EH (cell line): Measurements from ENCODE around the gene GOLGA7B.
"Not testable (repeated sequence)": the region's sequence is repeated elsewhere in the genome, so short reads cannot be mapped to it uniquely, and the experiment has no call there.

Experiments
- DNase-seq: peaks from one replicate; pipeline ENCODE4 v3.0.0-alpha.2; 2015; ENCODE audit warnings: low read depth

Gene GOLGA7B

GRCh38 chr10:97831259-97831658 is 18.4 kb upstream of the GOLGA7B start:
- no peak for DNase-seq

GRCh38 chr10:97836446-97836845 is 13.2 kb upstream of the GOLGA7B start:
- DNase-seq: no peak

- no peak for DNase-seq
Measured at GRCh38 chr10:97838091-97838490, 11.6 kb upstream of the GOLGA7B start.

- not testable (repeated sequence) for DNase-seq
Measured at GRCh38 chr10:97841166-97841565, 8.5 kb upstream of the GOLGA7B start.

- DNase-seq: not testable (repeated sequence)
Measured at GRCh38 chr10:97842114-97842513, 7.5 kb upstream of the GOLGA7B start.

GRCh38 chr10:97842656-97843280 is 6.9 kb upstream of the GOLGA7B start:
- peak; percentile 39 for DNase-seq

- DNase-seq: no peak
Measured at GRCh38 chr10:97843281-97843671, 6.4 kb upstream of the GOLGA7B start.

GRCh38 chr10:97843972-97844371 is 5.7 kb upstream of the GOLGA7B start:
- not testable (repeated sequence) for DNase-seq

- no peak for DNase-seq
Measured at GRCh38 chr10:97844678-97845077, 5.0 kb upstream of the GOLGA7B start.

GRCh38 chr10:97849103-97849686 is 448 bp upstream of the GOLGA7B start:
- no peak for DNase-seq

GRCh38 chr10:97850446-97850845 is 803 bp downstream of the GOLGA7B start:
- no peak for DNase-seq

GRCh38 chr10:97851341-97852001 is 1.8 kb downstream of the GOLGA7B start:
- DNase-seq: no peak

- no peak for DNase-seq
Measured at GRCh38 chr10:97852277-97852676, 2.6 kb downstream of the GOLGA7B start.

GRCh38 chr10:97852840-97853405 is 3.3 kb downstream of the GOLGA7B start:
- DNase-seq: no peak

- DNase-seq: no peak
Measured at GRCh38 chr10:97854743-97855142, 5.1 kb downstream of the GOLGA7B start.

- DNase-seq: no peak
Measured at GRCh38 chr10:97858001-97858439, 8.4 kb downstream of the GOLGA7B start.

GRCh38 chr10:97861097-97861750 is 11.6 kb downstream of the GOLGA7B start:
- peak; percentile 83 for DNase-seq

GRCh38 chr10:97861924-97862323 is 12.3 kb downstream of the GOLGA7B start:
- no peak for DNase-seq

- no peak for DNase-seq
Measured at GRCh38 chr10:97863808-97864207, 14.2 kb downstream of the GOLGA7B start.

- DNase-seq: peak; percentile 6
Measured at GRCh38 chr10:97865488-97865887, 15.8 kb downstream of the GOLGA7B start.

GRCh38 chr10:97866524-97867219 is 17.0 kb downstream of the GOLGA7B start:
- no peak for DNase-seq

- no peak for DNase-seq
Measured at GRCh38 chr10:97867220-97867800, 17.7 kb downstream of the GOLGA7B start.
